Upper lobe of left lung (tissue), 6 donors: Measurements from ENCODE around the gene TRIM7. TPM values are rescaled to one million over a fixed set of nuclear protein-coding genes. Genes with fewer than 3 reads are reported as not detected.

Experiments used
- ATAC-seq, 2 donors: fragments of 200-7000 bp; cut with Tn5 transposase; one replicate each; pipeline ENCODE4 v1.9.1; 2022; ENCODE audit warnings: mild to moderate bottlenecking in 2 of 2, moderate library complexity in 2 of 2; ENCODE audit not compliant: low FRiP score in 2 of 2
- DNase-seq, 2 donors: peaks; one replicate each; pipeline ENCODE4 v3.0.0-alpha.2; 2019 to 2020
- H3K27ac ChIP-seq, 4 donors: fragments of 200-600 bp; sonication (generic); one replicate each; pipeline ENCODE4 v1.5.1; 2016 to 2019
- H3K27me3 ChIP-seq, 4 donors: fragments of 200-600 bp; sonication (generic); one replicate each; pipeline ENCODE4 v1.5.1; 2017 to 2019
- H3K36me3 ChIP-seq, 4 donors: fragments of 200-600 bp; sonication (generic); one replicate each; pipeline ENCODE4 v1.5.1; 2016 to 2019
- H3K4me1 ChIP-seq, 4 donors: fragments of 200-600 bp; sonication (generic); one replicate each; pipeline ENCODE4 v1.5.1; 2018 to 2019
- H3K4me3 ChIP-seq, 4 donors: fragments of 200-600 bp; sonication (generic); one replicate each; pipeline ENCODE4 v1.5.1; 2017 to 2019; ENCODE audit warnings: mild to moderate bottlenecking in 2 of 4, moderate library complexity in 1 of 4
- H3K9me3 ChIP-seq, 4 donors: fragments of 200-600 bp; sonication (generic); one replicate each; pipeline ENCODE4 v1.5.1; 2018 to 2019
- EP300 ChIP-seq, 4 donors: sonication (generic); formaldehyde crosslinking; IDR thresholded peaks; one replicate each; pipeline ENCODE4 v1.5.1; 2017; ENCODE audit warnings: antibody characterized with exemption in 4 of 4, control low read depth in 2 of 4
- POLR2A ChIP-seq, 4 donors: fragments of 450-650 bp; IDR thresholded peaks; one replicate each; pipeline ENCODE4 v1.5.1; 2016 to 2017; ENCODE audit warnings: antibody characterized with exemption in 4 of 4, mild to moderate bottlenecking in 2 of 4
- POLR2AphosphoS5 ChIP-seq, 2 donors: sonication (generic); formaldehyde crosslinking; IDR thresholded peaks; one replicate each; pipeline ENCODE4 v1.5.1; 2017; ENCODE audit warnings: antibody characterized with exemption in 2 of 2
- WGBS, 2 donors: methylation state at CpG; one replicate each; pipeline ENCODE4 v1.1.5; 2017 to 2018; 5-methylcytosine and 5-hydroxymethylcytosine counted together
- total RNA-seq, 6 donors: library from RNA; depleted of rRNA in 4 of 6; stranded (reverse); fragments of >200 nt in 4 of 6; gene quantifications; one replicate each; pipeline versions ENCODE4 v1.1.0 to v1.2.1, GENCODE V29; 2016 to 2021
- TF ChIP-seq, protein P1 (sequence below), 6 experiments: fragments of 450-650 bp in 4 of 6; fragments of 200-600 bp in 2 of 6; sonication (generic) in 2 of 6; IDR thresholded peaks; one replicate each; pipeline ENCODE4 v1.5.1; 2016 to 2019; ENCODE audit warnings: antibody characterized with exemption in 6 of 6
- donor health status: DM: no; HTN: no; CAD: no; lungs with moderate emphysema.
- donor health status: DM: no; HTN: yes; CAD: no; lungs with severe emphysema.

TRIM7 gene
- total RNA-seq, 6 donors from 2014 or later, result 0.83 to 6.7 (median 2.9) TPM

DNA sequence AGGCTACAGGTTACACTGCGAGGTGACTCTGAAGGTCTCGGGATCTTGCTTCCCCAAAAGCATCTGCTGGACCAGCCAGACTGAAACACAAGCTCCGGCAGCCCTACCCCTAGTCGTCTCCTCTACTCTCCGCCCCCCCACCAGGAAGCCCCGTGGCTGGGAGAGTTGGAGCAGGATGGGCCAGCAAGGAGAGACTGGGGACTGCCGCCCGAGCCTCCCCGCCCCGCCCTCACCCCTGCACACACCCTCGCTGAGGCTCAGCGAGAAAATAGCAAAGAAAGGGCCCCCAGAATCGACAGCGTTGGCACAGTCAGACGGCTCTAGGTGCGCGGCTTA lies 1.3 kb downstream of the TRIM7 start:
- H3K4me1 ChIP-seq, result peaks cover 26 to 44% (median 38%) of the 10 kb centered on the region in 4 donors
- H3K9me3 ChIP-seq, result no peaks in the 10 kb centered on the region
- peak overlapping the region; percentile 49 to 86 (median 70) for H3K27ac ChIP-seq
- peaks cover 0 to 9% (median 2%) of the 10 kb centered on the region in 4 donors for H3K27me3 ChIP-seq
- H3K4me3 ChIP-seq, result peak overlapping the region in 3 of 4 donors; percentile 69 to 79 (median 72)
- WGBS, 2 donors, result 0 to 12% methylated on average over 2 to 9 of the region's 17 CpGs
- ATAC-seq (no peak), DNase-seq (peak in 1 of 2 donors; percentile 75)
- peaks cover 0 to under 1% (median 0%) of the 10 kb centered on the region in 4 donors for H3K36me3 ChIP-seq
- TF ChIP-seq, protein P1, sequence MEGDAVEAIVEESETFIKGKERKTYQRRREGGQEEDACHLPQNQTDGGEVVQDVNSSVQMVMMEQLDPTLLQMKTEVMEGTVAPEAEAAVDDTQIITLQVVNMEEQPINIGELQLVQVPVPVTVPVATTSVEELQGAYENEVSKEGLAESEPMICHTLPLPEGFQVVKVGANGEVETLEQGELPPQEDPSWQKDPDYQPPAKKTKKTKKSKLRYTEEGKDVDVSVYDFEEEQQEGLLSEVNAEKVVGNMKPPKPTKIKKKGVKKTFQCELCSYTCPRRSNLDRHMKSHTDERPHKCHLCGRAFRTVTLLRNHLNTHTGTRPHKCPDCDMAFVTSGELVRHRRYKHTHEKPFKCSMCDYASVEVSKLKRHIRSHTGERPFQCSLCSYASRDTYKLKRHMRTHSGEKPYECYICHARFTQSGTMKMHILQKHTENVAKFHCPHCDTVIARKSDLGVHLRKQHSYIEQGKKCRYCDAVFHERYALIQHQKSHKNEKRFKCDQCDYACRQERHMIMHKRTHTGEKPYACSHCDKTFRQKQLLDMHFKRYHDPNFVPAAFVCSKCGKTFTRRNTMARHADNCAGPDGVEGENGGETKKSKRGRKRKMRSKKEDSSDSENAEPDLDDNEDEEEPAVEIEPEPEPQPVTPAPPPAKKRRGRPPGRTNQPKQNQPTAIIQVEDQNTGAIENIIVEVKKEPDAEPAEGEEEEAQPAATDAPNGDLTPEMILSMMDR (IDR thresholded peaks at IDR 0.05), result no peak
- TF ChIP-seq POLR2AphosphoS5 (IDR thresholded peaks at IDR 0.05) (no peak), EP300 (IDR thresholded peaks at IDR 0.05) (no peak), POLR2A (IDR thresholded peaks at IDR 0.05) (no peak)

DNA sequence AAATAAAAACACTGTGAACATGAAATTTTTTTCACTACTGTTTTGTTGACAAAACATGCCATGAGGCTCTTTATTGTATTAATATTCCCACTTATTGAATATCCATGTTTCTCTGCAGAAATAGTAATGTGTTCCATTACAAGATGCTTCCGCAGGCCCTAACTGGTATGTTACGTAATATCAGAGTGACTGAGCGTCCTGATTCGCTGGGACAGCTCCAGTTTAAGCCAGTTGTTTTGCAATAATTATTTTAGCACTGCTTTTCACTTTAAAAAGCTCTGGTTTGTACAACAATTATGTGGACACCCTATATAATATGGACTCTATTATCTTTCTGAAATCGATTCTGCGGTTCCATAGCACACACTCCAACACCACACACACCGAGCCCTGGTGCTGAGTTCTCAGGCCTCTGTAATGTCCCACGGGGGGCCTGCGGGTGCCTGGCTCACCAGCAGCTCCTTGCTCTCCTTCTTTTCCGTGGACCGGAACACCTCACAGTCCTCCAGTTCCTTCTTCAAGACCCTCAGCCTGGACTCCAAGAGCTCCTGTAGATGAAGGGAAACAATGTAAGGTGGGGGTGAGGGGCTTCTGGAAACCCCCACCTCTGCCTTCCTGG lies 1.8 kb downstream of the TRIM7 start:
- peak overlapping the region; percentile 22 to 86 (median 70) for H3K27ac ChIP-seq
- ATAC-seq (no peak), DNase-seq (no peak)
- peak overlapping the region in 3 of 4 donors; percentile 69 to 79 (median 72) for H3K4me3 ChIP-seq
- TF ChIP-seq POLR2AphosphoS5 (IDR thresholded peaks at IDR 0.05), result no peak
- TF ChIP-seq POLR2A (IDR thresholded peaks at IDR 0.05), result no peak
- TF ChIP-seq, protein P1 (IDR thresholded peaks at IDR 0.05), result no peak
- TF ChIP-seq EP300 (IDR thresholded peaks at IDR 0.05), result no peak
- H3K4me1 ChIP-seq, result peaks cover 26 to 44% (median 38%) of the 10 kb centered on the region in 4 donors
- H3K27me3 ChIP-seq, result peaks cover 0 to 9% (median 2%) of the 10 kb centered on the region in 4 donors
- 49 to 65% methylated on average over 11 of the region's 11 CpGs for WGBS, 2 donors
- no peaks in the 10 kb centered on the region for H3K9me3 ChIP-seq
- peaks cover 0 to 5% (median 0%) of the 10 kb centered on the region in 4 donors for H3K36me3 ChIP-seq

DNA sequence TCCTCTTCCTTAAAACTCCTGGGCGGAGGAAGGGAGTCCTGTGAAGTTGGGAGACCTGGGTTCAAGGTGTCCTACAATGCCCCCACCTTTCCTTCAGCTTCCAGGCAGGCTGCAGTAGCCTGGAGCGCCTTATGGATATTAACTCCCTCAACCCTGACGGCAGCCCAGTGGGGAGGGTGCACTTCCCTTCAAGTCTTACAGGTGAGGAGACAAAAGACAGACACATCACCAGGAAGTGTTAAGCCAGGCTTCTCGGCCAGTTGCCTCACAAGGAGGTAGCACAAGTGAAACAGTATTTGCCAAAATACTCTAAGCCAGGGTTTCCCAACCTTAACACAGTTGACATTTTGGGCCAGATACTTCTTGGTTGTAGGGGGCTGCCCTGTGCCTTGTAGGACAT lies 4.2 kb downstream of the TRIM7 start:
- no peak for TF ChIP-seq POLR2AphosphoS5 (IDR thresholded peaks at IDR 0.05)
- no peak for TF ChIP-seq POLR2A (IDR thresholded peaks at IDR 0.05)
- TF ChIP-seq, protein P1 (IDR thresholded peaks at IDR 0.05), result no peak
- TF ChIP-seq EP300 (IDR thresholded peaks at IDR 0.05), result no peak
- Histone ChIP-seq H3K4me1 (peaks cover 17 to 30% (median 26%) of the 10 kb centered on the region in 4 donors), H3K4me3 (no peak overlapping the region), H3K27ac (no peak overlapping the region), H3K27me3 (peaks cover 0 to 9% (median under 1%) of the 10 kb centered on the region in 4 donors), H3K9me3 (no peaks in the 10 kb centered on the region), H3K36me3 (peaks cover 0 to 5% (median 0%) of the 10 kb centered on the region in 4 donors)
- no peak for ATAC-seq
- WGBS, 2 donors, result 70 to 79% methylated on average over 4 of the region's 4 CpGs
- no peak for DNase-seq

DNA sequence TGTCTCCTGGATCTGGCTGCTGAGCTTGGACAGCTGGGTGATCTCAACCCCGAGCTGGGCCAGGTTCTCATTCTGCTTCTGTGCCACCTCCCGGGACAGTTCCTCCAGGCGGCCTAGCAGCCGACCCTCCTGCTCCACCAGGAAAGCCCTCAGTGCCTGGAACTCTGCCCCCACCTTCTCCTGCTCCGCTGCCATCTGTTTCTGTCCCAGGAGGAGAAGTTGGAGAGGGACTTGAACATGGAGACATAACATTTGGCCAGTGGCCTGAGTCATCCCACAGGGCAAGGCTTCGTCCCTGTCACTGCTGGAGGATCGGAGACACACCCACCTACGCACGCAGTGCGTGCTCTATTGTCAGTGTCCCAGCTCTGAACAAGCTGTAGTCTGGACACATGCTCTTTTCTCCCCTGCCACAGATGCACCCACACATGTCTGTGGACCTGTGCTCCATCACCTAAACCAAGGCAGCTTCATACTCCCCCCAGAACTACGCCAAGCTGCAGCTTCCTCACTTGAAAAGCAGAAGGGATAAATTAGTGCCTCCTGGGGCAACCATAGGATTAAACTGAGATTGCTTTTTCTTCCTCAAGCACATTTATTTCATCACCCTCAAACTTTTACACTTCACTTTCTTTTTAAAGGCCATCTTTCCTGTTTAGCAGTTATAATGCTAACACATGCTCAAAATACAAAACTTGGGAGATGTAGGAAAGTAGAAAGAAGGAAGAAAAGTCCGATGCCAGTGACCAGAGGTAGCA lies 4.9 kb downstream of the TRIM7 start:
- peaks cover 0 to 6% (median 0%) of the 10 kb centered on the region in 4 donors for H3K27me3 ChIP-seq
- peaks cover 0 to 5% (median 0%) of the 10 kb centered on the region in 4 donors for H3K36me3 ChIP-seq
- H3K4me3 ChIP-seq, result no peak overlapping the region
- 80 to 82% methylated on average over 6 to 12 of the region's 12 CpGs for WGBS, 2 donors
- DNase-seq (no peak), ATAC-seq (no peak)
- TF ChIP-seq POLR2A (IDR thresholded peaks at IDR 0.05) (no peak), POLR2AphosphoS5 (IDR thresholded peaks at IDR 0.05) (no peak), EP300 (IDR thresholded peaks at IDR 0.05) (no peak)
- TF ChIP-seq, protein P1 (IDR thresholded peaks at IDR 0.05), result no peak
- H3K4me1 ChIP-seq, result peaks cover 10 to 22% (median 19%) of the 10 kb centered on the region in 4 donors
- no peak overlapping the region for H3K27ac ChIP-seq
- H3K9me3 ChIP-seq, result no peaks in the 10 kb centered on the region
